CD4-positive, alpha-beta T cell (primary cell): ENCODE measurements around the gene AFF3. TPM values are rescaled to one million over a fixed set of nuclear protein-coding genes. Genes with fewer than 3 reads are reported as not detected.

ENCODE experiments used
- ATAC-seq: fragments of 200-7000 bp; cut with Tn5 transposase; one replicate; pipeline ENCODE4 v1.10.0; 2022; ENCODE audit warnings: mild to moderate bottlenecking; ENCODE audit not compliant: poor library complexity
- CTCF ChIA-PET: fragments of 350-600 bp; sonication (Branson Sonifier 250); formaldehyde crosslinking; loops from one replicate; lab custom pipeline; 2021; ENCODE audit warnings: antibody characterized with exemption, inconsistent platforms; lab: Charles Lee
- POLR2A ChIA-PET: fragments of 350-600 bp; sonication (Branson Sonifier 250); formaldehyde crosslinking; loops from one replicate; lab custom pipeline; 2021; ENCODE audit warnings: antibody characterized with exemption, inconsistent platforms; lab: Charles Lee
- DNase-seq, 14 experiments: peaks; one replicate each; pipeline ENCODE4 v3.0.0-alpha.2; 2013 to 2020; ENCODE audit warnings: mixed read lengths in 2 of 14
- H3K27ac ChIP-seq, 2 donors: one replicate each; pipeline versions ENCODE4 v1.5.1 to v1.7.0; 2013; ENCODE audit warnings: low read length in 2 of 2, low read depth in 1 of 2, mild to moderate bottlenecking in 1 of 2
- H3K27me3 ChIP-seq, 2 experiments: 1 replicate in 1 of 2; 2 replicates in 1 of 2; pipeline versions ENCODE4 v1.6.1 to v1.7.0; 2013; ENCODE audit warnings: low read length in 2 of 2, control low read depth in 1 of 2, mild to moderate bottlenecking in 1 of 2, moderate library complexity in 1 of 2; ENCODE audit not compliant: insufficient read depth in 2 of 2, control insufficient read depth in 1 of 2
- H3K36me3 ChIP-seq: one replicate; pipeline ENCODE4 v1.6.1; 2013; ENCODE audit warnings: low read length, control low read depth; ENCODE audit not compliant: insufficient read depth
- H3K4me1 ChIP-seq: one replicate; pipeline ENCODE4 v1.6.1; 2013; ENCODE audit warnings: low read length, control low read depth; ENCODE audit not compliant: insufficient read depth
- H3K4me3 ChIP-seq: one replicate; pipeline ENCODE4 v1.5.1; 2013; ENCODE audit warnings: mild to moderate bottlenecking, low read length, moderate library complexity
- H3K9me3 ChIP-seq, 2 experiments: 1 replicate in 1 of 2; 2 replicates in 1 of 2; pipeline versions ENCODE4 v1.6.1 to v1.7.0; 2013; ENCODE audit warnings: low read length in 2 of 2, mild to moderate bottlenecking in 2 of 2, control low read depth in 1 of 2, moderate library complexity in 1 of 2; ENCODE audit not compliant: control insufficient read depth in 1 of 2, insufficient read depth in 1 of 2
- H3K27ac Mint-ChIP-seq: one replicate; pipeline ENCODE4 v1.8.0; 2020; ENCODE audit warnings: mixed read lengths
- H3K27me3 Mint-ChIP-seq: one replicate; pipeline ENCODE4 v1.8.0; 2021; ENCODE audit warnings: mixed read lengths
- H3K36me3 Mint-ChIP-seq: one replicate; pipeline ENCODE4 v1.8.0; 2021; ENCODE audit warnings: low read depth, mixed read lengths
- H3K4me1 Mint-ChIP-seq: one replicate; pipeline ENCODE4 v1.8.0; 2021; ENCODE audit warnings: low read depth, mixed read lengths
- H3K4me3 Mint-ChIP-seq: one replicate; pipeline ENCODE4 v1.8.0; 2020; ENCODE audit warnings: mild to moderate bottlenecking, mixed read lengths
- H3K9me3 Mint-ChIP-seq: one replicate; pipeline ENCODE4 v1.8.0; 2020; ENCODE audit warnings: mixed read lengths
- intact Hi-C, 2 experiments: fragments of 100-400 bp; cut with DNase I in 1 of 2; cut with micrococcal nuclease in 1 of 2; formaldehyde crosslinking; loops; one replicate each; pipeline versions ENCODE4 v1.15.1 to v1.9.0; 2023 to 2025; cut with DNase I, micrococcal nuclease
- total RNA-seq, 174 experiments: library from RNA in 2 of 174; stranded (reverse) in 2 of 174; gene quantifications; one replicate each; pipeline ENCODE4 v1.2.3 and lab custom pipeline; 2021 to 2026
- TF ChIP-seq, protein P1 (sequence below): fragments of 200-600 bp; IDR thresholded peaks from one replicate; pipeline ENCODE4 v1.8.0; 2022; ENCODE audit warnings: antibody characterized with exemption, mild to moderate bottlenecking

Gene AFF3
- total RNA-seq, 2 experiments from 2014 or later: 15.4 to 15.7 TPM

DNA sequence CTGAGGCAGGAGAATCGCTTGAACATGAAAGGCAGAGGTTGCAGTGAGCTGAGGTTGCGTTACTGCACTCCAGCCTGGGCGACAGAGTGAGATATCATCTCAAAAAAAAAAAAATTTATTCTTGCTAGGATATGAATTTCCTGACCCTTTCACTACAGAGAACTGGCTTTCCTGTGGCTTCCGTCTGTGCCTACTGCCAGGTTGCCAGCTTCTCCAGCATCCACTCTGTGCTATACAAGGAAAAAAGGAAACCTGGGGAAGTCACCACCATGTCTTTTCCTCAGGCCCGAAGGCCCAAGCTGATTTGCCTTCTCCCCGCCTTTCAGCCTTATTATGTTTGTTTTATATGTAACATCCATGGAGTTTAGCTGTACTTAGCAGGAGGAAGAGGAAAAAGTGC, 530.6 kb downstream of the AFF3 start:
- Histone ChIP-seq H3K4me3 (no peak overlapping the region), H3K36me3 (no peaks in the 10 kb centered on the region), H3K27me3 (no peaks in the 10 kb centered on the region), H3K27ac (no peak overlapping the region), H3K4me1 (no peaks in the 10 kb centered on the region), H3K9me3 (no peaks in the 10 kb centered on the region)
- ATAC-seq (no peak), DNase-seq (no peak)
- intact Hi-C loops: no loop called here
- Mint-ChIP-seq H3K27ac (no peak overlapping the region), H3K4me1 (no peaks in the 10 kb centered on the region), H3K27me3 (no peaks in the 10 kb centered on the region), H3K9me3 (no peaks in the 10 kb centered on the region), H3K36me3 (no peaks in the 10 kb centered on the region), H3K4me3 (no peak overlapping the region)
- ChIA-PET POLR2A (no interaction called here), CTCF (interaction anchor here (1.5 kb wide), 1 partner anchor 25 kb away, joined by 3 read pairs; no protein-coding TSS in a partner anchor)
- TF ChIP-seq, protein P1, sequence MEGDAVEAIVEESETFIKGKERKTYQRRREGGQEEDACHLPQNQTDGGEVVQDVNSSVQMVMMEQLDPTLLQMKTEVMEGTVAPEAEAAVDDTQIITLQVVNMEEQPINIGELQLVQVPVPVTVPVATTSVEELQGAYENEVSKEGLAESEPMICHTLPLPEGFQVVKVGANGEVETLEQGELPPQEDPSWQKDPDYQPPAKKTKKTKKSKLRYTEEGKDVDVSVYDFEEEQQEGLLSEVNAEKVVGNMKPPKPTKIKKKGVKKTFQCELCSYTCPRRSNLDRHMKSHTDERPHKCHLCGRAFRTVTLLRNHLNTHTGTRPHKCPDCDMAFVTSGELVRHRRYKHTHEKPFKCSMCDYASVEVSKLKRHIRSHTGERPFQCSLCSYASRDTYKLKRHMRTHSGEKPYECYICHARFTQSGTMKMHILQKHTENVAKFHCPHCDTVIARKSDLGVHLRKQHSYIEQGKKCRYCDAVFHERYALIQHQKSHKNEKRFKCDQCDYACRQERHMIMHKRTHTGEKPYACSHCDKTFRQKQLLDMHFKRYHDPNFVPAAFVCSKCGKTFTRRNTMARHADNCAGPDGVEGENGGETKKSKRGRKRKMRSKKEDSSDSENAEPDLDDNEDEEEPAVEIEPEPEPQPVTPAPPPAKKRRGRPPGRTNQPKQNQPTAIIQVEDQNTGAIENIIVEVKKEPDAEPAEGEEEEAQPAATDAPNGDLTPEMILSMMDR: no peak

GRCh38 chr2:99611034-99611433, 531.4 kb downstream of the AFF3 start:
- ChIA-PET CTCF (no interaction called here), POLR2A (no interaction called here)
- intact Hi-C loops: no loop called here
- H3K36me3 ChIP-seq: no peaks in the 10 kb centered on the region
- DNase-seq: no peak
- no peaks in the 10 kb centered on the region for H3K9me3 ChIP-seq
- no peak for ATAC-seq
- Mint-ChIP-seq H3K27me3 (no peaks in the 10 kb centered on the region), H3K9me3 (no peaks in the 10 kb centered on the region), H3K36me3 (no peaks in the 10 kb centered on the region), H3K27ac (no peak overlapping the region), H3K4me1 (no peaks in the 10 kb centered on the region), H3K4me3 (no peak overlapping the region)
- TF ChIP-seq, protein P1: no peak
- no peaks in the 10 kb centered on the region for H3K27me3 ChIP-seq
- no peak overlapping the region for H3K4me3 ChIP-seq
- H3K4me1 ChIP-seq: no peaks in the 10 kb centered on the region
- no peak overlapping the region for H3K27ac ChIP-seq

DNA sequence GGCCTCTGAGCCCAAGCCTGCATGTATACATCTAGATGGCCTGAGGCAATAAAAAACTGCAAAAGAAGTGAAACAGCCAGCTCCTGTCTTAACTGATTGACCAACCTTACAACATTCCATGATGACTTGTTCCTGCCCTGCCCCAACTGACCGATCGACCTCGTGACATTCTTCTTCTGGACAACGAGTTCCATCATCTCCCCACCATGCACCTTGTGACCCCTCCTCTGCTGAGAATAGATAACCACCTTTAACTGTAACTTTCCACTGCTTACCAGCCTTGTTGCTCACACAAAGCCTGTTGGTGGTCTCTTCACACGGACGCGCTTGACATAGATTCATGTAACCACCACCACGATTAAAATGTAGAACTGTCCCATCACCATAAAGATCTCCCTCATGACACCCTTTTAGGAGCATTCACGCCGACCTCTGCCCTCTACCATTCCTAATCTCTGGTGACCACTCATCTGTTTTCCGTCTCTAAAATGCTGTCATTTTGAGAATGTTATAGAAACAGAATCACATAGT, 532.5 kb downstream of the AFF3 start:
- Mint-ChIP-seq H3K4me1 (no peaks in the 10 kb centered on the region), H3K27me3 (no peaks in the 10 kb centered on the region), H3K27ac (no peak overlapping the region), H3K36me3 (no peaks in the 10 kb centered on the region), H3K9me3 (no peaks in the 10 kb centered on the region), H3K4me3 (no peak overlapping the region)
- no peaks in the 10 kb centered on the region for H3K9me3 ChIP-seq
- DNase-seq (no peak), ATAC-seq (no peak)
- no peaks in the 10 kb centered on the region for H3K27me3 ChIP-seq
- no peaks in the 10 kb centered on the region for H3K36me3 ChIP-seq
- intact Hi-C loops: no loop called here
- ChIA-PET CTCF (no interaction called here), POLR2A (no interaction called here)
- no peak overlapping the region for H3K4me3 ChIP-seq
- TF ChIP-seq, protein P1: no peak
- H3K27ac ChIP-seq: no peak overlapping the region
- H3K4me1 ChIP-seq: no peaks in the 10 kb centered on the region
